GM12892 (cell line): Measurements from ENCODE around the gene DNAL1.

Source experiments
- DNase-seq: peaks from one replicate; pipeline ENCODE4 v3.0.0; 2011; ENCODE audit not compliant: insufficient read length
- FAIRE-seq: peaks from 2 replicates; lab custom pipeline; 2011; peaks lifted over from hg19 to GRCh38; lab: Jason Lieb, UNC
- POLR2A ChIP-seq: IDR thresholded peaks from 2 replicates; pipeline ENCODE4 v1.6.1; 2011; ENCODE audit warnings: low read depth, low read length, control low read depth
- POLR2AphosphoS5 ChIP-seq: IDR thresholded peaks from 2 replicates; pipeline ENCODE4 v1.6.1; 2011; ENCODE audit warnings: low read depth, low read length, control low read depth
- TAF1 ChIP-seq: IDR thresholded peaks from 2 replicates; pipeline ENCODE4 v1.6.1; 2011; ENCODE audit warnings: low read depth, mild to moderate bottlenecking, control low read depth, low read length, borderline replicate concordance

The DNAL1 gene

GRCh38 chr14:73742520-73743238 lies 97.9 kb downstream of the DNAL1 start:
- DNase-seq, result no peak

GRCh38 chr14:73743431-73743931 lies 98.7 kb downstream of the DNAL1 start:
- TF ChIP-seq POLR2AphosphoS5 (peak; percentile 58; the same call in 1 of the 2 replicates), TAF1 (no peak), POLR2A (peak; percentile 42; the same call in 1 of the 2 replicates)
- peak; percentile 83 for FAIRE-seq
- peak; percentile 66 for DNase-seq

More at GRCh38 chr14:73742520-73743238, 97.9 kb downstream of the DNAL1 start:
- no peak for TF ChIP-seq POLR2A
- no peak for TF ChIP-seq POLR2AphosphoS5
- no peak for FAIRE-seq

GRCh38 chr14:73744175-73744867 lies 99.5 kb downstream of the DNAL1 start:
- FAIRE-seq, result peak; percentile 33
- DNase-seq, result no peak
- TF ChIP-seq POLR2AphosphoS5 (no peak), POLR2A (no peak)

DNA sequence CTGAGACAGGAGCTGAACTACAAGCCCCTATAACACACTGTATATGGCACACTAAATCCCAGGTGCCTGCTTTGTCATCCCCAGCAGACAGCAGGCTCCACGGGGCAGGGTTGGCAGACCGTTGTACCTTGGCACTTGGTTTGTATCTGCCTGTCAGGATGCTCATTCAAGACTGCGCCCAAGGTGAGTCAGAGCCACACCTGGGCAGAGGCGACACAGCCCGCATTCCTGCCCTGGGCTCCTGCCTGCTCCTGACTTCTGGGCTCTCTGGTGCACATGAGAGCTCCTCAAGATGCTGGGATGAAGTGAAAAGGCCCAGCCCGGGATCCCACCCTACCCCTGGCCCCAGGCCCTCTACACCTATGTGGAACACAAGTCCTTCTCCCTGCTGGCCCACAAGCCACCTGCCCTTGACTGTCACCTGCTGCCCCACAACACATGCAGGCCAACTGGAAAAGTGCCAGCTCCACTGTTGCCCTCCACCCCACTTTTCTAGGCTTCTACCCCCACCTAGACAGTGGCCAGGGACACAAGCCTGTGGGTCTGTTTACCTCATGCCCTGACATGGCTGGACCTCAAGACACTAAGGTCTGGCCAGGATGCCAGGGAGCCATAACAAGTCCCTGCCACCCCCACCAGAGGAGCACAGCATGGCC lies 100.2 kb downstream of the DNAL1 start:
- DNase-seq (no peak), FAIRE-seq (no peak)
- TF ChIP-seq TAF1 (no peak), POLR2A (no peak; the same call in 1 of the 2 replicates), POLR2AphosphoS5 (peak; percentile 36; the same call in 1 of the 2 replicates)

GRCh38 chr14:73745571-73746519 lies 101.1 kb downstream of the DNAL1 start:
- DNase-seq (no peak), FAIRE-seq (no peak)
- no peak for TF ChIP-seq POLR2A
- no peak for TF ChIP-seq TAF1
- no peak for TF ChIP-seq POLR2AphosphoS5

- no peak for TF ChIP-seq TAF1
- no peak for TF ChIP-seq POLR2AphosphoS5
- TF ChIP-seq POLR2A, result no peak
- FAIRE-seq (no peak), DNase-seq (no peak)
Observed at GRCh38 chr14:73746520-73747378, 102.0 kb downstream of the DNAL1 start.

DNA sequence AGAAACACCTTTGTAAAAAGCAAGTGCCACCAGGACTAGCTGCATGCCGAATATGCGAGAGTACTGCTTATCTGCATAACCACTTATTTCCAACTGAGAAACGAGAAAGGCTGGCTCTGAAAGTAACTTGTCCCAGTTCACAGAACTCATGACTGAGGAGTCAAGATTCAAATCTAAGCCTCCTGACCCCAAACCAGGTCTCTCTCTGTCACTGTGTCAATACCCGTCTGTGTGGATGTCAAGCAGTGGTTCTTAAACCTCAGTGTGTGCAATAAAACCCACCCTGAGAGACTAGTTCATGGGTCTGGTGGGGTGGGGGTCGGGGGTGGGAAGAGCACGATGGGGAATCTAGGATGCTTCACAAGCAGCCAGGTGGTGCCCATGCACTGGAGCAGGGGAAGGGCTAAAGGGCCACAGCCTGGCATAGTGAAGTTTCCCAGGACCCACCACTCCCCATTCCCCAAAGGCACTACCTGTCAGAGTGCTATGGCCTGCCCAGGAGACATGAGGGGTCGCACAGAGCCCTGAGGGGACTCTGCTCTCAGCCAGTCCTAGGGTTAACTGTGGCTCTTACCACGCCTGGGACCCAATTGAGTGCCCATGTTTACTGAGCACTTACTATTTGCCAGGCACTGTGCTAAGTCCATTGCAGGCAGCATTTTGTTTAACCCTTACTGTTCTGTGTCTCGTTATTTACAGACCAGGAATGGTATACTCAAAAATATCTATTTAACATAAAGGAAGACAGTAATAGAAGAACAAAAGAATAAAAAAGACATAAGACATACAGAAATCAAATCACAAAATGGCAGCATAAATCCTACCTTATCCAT lies 102.8 kb downstream of the DNAL1 start:
- FAIRE-seq, result peak; percentile 54
- no peak for TF ChIP-seq POLR2AphosphoS5
- TF ChIP-seq TAF1, result no peak
- TF ChIP-seq POLR2A, result no peak

GRCh38 chr14:73748858-73749357 lies 104.1 kb downstream of the DNAL1 start:
- TF ChIP-seq POLR2A (no peak), POLR2AphosphoS5 (no peak), TAF1 (no peak)
- no peak for DNase-seq
- FAIRE-seq, result no peak

More for the DNA sequence above, 102.8 kb downstream of the DNAL1 start:
- DNase-seq, result no peak

GRCh38 chr14:73749706-73750530 lies 105.1 kb downstream of the DNAL1 start:
- DNase-seq, result no peak
- no peak for FAIRE-seq
- TF ChIP-seq POLR2A, result no peak
- TF ChIP-seq TAF1, result no peak
- no peak for TF ChIP-seq POLR2AphosphoS5
